GM12801 (cell line): Measurements from ENCODE around the gene SLC15A3.

Source experiments
- TF ChIP-seq, protein P1 (sequence below): IDR thresholded peaks from one replicate; pipeline ENCODE4 v1.5.1; 2011; ENCODE audit warnings: control low read depth; ENCODE audit not compliant: insufficient read length; ENCODE audit errors: extremely low read depth

SLC15A3 gene

DNA sequence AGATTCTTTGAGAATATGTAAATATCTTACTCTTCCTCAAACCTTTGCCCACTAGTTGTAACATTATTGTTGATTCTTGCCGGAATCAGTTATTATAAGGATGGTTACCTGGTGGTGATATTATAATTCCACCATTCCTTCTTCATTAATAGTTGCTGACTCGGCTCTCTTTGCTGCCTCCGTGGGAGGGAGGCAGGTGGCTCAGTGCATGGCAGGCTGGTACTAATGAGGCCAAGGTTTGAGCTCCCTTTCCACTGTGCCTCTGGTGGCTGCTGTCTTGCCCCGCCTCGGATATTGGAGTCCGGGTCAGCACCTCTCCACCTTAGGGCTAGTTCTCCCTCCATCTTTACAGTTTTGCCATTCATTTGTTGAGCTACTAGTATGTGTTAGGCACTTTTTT is 32.2 kb upstream of the SLC15A3 start:
- TF ChIP-seq, protein P1, sequence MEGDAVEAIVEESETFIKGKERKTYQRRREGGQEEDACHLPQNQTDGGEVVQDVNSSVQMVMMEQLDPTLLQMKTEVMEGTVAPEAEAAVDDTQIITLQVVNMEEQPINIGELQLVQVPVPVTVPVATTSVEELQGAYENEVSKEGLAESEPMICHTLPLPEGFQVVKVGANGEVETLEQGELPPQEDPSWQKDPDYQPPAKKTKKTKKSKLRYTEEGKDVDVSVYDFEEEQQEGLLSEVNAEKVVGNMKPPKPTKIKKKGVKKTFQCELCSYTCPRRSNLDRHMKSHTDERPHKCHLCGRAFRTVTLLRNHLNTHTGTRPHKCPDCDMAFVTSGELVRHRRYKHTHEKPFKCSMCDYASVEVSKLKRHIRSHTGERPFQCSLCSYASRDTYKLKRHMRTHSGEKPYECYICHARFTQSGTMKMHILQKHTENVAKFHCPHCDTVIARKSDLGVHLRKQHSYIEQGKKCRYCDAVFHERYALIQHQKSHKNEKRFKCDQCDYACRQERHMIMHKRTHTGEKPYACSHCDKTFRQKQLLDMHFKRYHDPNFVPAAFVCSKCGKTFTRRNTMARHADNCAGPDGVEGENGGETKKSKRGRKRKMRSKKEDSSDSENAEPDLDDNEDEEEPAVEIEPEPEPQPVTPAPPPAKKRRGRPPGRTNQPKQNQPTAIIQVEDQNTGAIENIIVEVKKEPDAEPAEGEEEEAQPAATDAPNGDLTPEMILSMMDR: no peak

DNA sequence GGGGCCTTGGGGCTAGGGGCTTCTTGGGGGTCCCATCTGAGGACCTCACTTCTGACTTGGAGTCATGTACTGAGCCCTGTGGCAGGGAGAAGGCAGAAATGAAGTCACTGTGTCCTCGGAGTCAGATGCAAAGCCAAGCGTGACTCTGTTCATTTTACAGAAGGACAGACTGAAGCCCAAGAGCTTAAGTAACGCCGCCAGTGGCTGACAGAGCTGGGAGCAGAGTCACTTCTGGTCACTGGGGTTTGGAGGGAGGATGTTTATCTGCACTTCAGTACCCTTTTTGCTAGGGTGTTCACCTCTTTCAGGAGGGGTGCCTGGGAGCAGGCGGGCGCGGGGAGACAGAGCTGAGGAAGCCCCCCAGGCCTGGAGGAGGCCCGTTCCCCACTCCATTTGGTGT is 30.2 kb upstream of the SLC15A3 start:
- TF ChIP-seq, protein P1: no peak

DNA sequence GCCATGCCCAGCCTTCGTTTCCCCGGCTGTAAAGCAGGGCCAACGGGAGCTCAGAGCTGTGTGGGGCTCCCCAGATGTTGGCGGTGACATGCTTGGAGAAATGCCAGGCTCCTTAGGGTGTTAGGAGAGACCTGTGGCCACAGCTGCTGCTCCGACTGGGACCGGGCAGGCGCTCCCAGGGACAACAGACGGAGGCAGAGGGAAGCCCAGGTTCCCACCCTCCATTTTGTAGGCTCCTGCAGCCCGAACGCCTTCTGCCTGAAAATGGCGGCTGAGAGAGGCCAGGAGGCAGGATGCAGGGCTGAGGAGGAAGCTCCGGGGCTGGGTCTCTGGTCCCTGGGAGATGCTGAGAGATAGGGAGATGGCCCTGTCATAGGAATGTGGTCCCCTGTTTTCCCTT is 29.5 kb upstream of the SLC15A3 start:
- TF ChIP-seq, protein P1: no peak

DNA sequence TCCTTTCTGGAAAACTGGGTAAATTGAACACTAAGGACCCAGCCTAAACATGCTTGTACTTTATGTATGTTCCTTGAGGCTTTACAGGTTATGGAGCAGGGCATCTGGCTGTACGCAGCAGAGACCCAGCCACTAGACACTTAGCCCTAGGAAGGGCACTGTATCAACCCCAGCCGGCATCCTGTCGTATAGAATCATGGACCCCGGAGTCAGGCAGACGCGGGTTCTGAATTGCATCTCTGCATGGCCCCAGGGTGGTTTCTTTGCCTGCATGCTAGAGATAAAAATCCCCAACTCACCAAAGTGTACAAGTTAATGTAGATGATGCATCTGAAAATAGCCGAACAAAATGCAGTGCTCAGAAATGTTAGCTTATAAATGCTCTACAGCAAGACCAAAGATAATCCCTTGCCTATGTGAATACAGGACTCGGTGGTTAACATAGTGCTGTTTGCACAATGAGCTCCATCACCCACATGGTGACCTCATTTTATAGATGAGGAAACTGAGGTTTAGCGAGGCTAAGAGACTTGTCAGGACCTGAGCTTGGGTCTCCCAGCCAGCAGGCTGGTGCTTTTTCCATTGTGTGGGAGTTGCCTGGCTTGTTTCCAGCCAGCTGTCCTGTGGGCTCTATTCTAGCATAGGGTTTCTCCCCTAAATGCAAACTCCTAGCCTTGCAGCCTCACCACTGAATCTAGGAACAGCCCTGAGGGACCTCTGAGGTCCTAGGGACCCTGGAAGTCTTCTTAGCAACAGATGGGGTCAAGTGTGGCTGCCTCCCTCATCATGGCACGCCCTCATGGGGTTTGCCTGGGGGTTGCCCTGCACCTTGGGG is 26.8 kb upstream of the SLC15A3 start:
- TF ChIP-seq, protein P1: no peak

DNA sequence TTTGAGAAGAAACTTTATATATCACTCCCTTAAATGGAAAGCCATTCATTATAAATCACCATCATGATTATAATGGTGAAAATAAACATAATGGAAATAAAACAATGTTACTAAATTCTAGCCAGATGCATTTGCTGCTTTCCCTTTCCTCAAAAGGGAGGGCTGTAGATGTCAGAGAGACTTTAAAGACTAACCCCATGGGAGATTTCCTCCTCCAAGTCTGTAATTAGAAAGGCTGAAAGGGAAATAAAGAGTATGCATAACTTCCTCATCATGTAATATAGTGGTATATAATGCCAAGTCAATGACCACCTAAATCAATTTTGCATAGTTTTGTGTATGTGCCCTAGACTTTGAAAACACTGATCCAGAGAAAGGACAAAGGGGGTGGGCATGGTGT is 25.9 kb upstream of the SLC15A3 start:
- TF ChIP-seq, protein P1: no peak

DNA sequence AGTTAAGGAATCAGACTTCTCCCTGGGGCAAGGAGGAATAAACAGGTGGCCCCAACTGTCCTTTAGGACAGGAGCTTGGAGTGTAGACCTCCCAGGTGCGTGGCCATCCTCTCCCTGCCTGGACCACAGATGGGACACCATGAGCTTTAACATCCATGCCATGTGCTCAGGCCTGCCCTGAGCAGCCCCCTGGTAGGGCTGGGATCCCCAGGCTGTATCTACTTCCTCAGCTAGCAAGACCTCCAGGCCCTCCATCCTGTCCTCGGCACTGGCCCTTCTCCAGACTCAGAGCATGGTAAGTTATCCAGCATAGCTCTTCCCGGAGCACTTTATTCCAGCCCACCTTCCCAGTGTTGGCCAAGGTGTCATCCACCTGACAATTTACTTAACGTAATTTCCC is 25.2 kb upstream of the SLC15A3 start:
- TF ChIP-seq, protein P1: no peak

DNA sequence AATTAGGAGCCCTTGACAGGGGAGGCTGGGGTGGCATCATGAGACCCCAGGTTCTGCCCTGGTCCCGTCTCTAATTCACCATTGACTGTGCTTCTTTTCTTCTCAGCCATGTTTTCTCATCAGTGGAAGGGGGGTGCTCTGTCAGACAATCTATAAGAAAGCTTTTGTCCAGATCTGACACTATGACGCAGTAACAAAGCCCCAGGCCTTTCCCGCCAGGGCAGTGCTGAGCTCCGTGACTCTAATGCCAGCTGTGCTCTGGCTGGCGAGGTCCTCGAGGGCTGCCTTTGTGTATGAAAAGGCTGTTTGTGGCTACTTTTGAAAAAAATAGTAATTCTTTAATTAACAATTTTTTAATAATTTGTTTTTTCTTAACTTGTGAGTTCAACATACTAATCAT is 22.8 kb upstream of the SLC15A3 start:
- TF ChIP-seq, protein P1: no peak
